PC-9 (cell line): ENCODE results near the gene OBSCN.

Experiments
- EZH2 ChIP-seq: fragments of 200-600 bp; sonication (generic); IDR thresholded peaks from 2 replicates; pipeline ENCODE4 v1.8.0; 2017; ENCODE audit warnings: antibody characterized with exemption, low read depth
- TF ChIP-seq, protein P1 (sequence below): fragments of 200-600 bp; sonication (generic); conservative IDR thresholded peaks from 2 replicates; pipeline ENCODE4 v1.6.1; 2017; ENCODE audit warnings: mixed run types, antibody characterized with exemption, mild to moderate bottlenecking, moderate library complexity

DNA sequence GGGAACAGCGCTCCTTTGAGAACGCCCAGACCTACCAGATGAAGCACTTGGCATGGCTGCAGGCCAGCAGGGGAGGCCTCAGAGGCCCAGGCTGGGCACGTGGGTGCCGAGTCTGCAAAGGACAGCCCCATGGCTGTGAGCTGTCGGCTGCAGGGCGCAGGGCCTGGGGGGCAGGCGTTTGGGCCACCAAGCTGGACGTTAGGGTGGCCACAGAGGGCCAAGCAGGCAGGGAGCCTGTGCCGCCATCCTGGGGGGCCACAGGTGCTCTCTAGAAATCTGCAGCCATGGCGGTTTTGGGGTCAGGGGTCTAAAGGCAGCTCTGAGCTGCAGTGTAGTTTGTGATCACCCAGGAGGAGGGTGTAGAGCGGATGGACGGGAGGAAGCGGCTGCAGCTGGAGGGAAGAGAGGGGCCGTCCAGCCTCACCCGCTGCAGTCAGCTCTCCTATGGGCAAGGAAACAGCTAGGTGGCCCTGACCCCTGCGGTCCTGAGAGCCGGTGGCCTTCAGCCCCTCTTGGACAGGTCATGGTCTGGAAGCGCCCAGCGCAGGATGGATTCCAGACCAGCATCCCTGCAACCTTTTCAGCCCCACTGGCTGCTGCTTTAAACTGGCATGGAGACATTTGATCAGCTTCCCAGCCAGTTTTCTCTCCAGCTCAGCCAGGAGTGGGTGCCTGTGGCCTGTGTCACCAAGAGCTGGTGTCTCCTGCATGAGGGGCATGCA is 31.2 kb upstream of the OBSCN start:
- TF ChIP-seq EZH2: no peak
- TF ChIP-seq, protein P1, sequence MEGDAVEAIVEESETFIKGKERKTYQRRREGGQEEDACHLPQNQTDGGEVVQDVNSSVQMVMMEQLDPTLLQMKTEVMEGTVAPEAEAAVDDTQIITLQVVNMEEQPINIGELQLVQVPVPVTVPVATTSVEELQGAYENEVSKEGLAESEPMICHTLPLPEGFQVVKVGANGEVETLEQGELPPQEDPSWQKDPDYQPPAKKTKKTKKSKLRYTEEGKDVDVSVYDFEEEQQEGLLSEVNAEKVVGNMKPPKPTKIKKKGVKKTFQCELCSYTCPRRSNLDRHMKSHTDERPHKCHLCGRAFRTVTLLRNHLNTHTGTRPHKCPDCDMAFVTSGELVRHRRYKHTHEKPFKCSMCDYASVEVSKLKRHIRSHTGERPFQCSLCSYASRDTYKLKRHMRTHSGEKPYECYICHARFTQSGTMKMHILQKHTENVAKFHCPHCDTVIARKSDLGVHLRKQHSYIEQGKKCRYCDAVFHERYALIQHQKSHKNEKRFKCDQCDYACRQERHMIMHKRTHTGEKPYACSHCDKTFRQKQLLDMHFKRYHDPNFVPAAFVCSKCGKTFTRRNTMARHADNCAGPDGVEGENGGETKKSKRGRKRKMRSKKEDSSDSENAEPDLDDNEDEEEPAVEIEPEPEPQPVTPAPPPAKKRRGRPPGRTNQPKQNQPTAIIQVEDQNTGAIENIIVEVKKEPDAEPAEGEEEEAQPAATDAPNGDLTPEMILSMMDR: no peak
